GM12873 (cell line): ENCODE data around the gene APBA1.

Source experiments
- CTCF ChIP-seq: IDR thresholded peaks from 2 replicates; pipeline ENCODE4 v1.5.1; 2012; ENCODE audit warnings: low read depth, mild to moderate bottlenecking, moderate library complexity, low read length, control low read depth; ENCODE audit not compliant: insufficient read depth; ENCODE audit errors: missing control alignments

The APBA1 gene

GRCh38 chr9:69471433-69471832, 200.7 kb downstream of the APBA1 start:
- no peak for TF ChIP-seq CTCF

GRCh38 chr9:69470186-69470977, 201.8 kb downstream of the APBA1 start:
- no peak for TF ChIP-seq CTCF

- no peak for TF ChIP-seq CTCF
Observed at GRCh38 chr9:69469136-69469535, 203.0 kb downstream of the APBA1 start.

- TF ChIP-seq CTCF = no peak
Observed at GRCh38 chr9:69468380-69468779, 203.8 kb downstream of the APBA1 start.

DNA sequence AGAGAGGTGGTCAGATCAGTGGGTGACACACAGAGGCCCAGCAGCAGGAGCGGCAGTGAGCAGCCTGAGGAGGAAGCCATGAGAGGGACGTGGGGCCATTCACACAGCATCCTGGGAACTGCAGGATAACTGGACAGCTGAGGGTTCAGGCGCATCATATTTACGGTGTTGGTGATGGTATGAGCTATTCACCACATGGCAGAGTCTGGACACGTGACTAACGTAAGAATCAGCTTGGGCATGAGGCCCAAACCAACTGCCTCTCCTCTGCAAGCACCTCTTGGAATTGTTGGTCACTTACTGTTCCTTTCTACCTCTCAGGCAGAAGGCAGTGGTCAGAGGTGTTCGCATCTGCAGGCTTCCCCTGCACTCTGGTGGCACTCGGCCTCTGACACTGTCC, 206.0 kb downstream of the APBA1 start:
- no peak for TF ChIP-seq CTCF

- TF ChIP-seq CTCF = no peak
Observed at GRCh38 chr9:69465473-69465872, 206.7 kb downstream of the APBA1 start.

DNA sequence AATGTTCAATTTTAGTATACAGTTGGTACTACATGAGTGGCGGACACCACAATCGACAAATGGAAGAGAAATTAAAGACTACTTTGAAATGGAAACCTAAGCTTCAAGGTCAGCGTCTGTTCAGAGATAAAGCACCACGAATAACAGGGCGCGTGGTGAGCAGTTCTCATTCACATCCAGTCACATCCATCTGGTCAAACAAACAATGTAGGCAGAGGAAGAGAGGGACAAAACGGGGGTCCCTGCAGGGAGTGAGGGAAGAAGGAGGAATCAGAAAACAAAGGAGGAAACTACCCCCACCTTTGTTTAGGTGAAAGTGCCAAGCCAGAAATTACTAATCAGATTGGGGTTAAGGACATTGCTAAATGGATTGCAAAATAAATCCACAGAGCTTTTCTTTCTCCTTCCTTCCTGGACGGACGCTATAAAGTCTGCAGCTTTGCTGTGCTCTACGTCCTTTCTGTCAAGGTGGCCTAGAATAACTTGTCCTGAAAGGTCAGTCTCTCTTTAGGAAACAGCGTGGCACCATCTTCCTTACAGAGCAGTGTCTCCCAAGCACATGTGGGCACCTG, 208.6 kb downstream of the APBA1 start:
- TF ChIP-seq CTCF = no peak
